Stomach (tissue), 9 donors: ENCODE results near the gene IGSF8. TPM values are rescaled to one million over a fixed set of nuclear protein-coding genes. Genes with fewer than 3 reads are reported as not detected.

Source experiments
- DNase-seq, 2 donors: peaks; one replicate each; pipeline versions ENCODE4 v3.0.0 to v3.0.0-alpha.2; 2013 to 2019
- H3K27ac ChIP-seq, 5 donors: fragments of 200-600 bp in 4 of 5; sonication (generic) in 4 of 5; one replicate each; pipeline ENCODE4 v1.5.1; 2013 to 2019; ENCODE audit warnings: mild to moderate bottlenecking in 1 of 5, moderate library complexity in 1 of 5
- H3K27me3 ChIP-seq, 3 donors: fragments of 200-600 bp; sonication (generic); one replicate each; pipeline ENCODE4 v1.5.1; 2017 to 2019; ENCODE audit warnings: mixed run types in 1 of 3
- H3K36me3 ChIP-seq, 4 donors: fragments of 200-600 bp; sonication (generic); 1 replicate in 3 of 4; 2 replicates in 1 of 4; pipeline ENCODE4 v1.5.1; 2016 to 2019
- H3K4me1 ChIP-seq, 4 donors: fragments of 200-600 bp; sonication (generic); one replicate each; pipeline ENCODE4 v1.5.1; 2016 to 2019
- H3K4me3 ChIP-seq, 4 donors: fragments of 200-600 bp; sonication (generic) in 3 of 4; one replicate each; pipeline ENCODE4 v1.5.1; 2016 to 2019; ENCODE audit warnings: mild to moderate bottlenecking in 1 of 4
- H3K9me3 ChIP-seq, 4 donors: fragments of 200-600 bp; sonication (generic); one replicate each; pipeline ENCODE4 v1.5.1; 2016 to 2019
- EP300 ChIP-seq: sonication (generic); formaldehyde crosslinking; IDR thresholded peaks from one replicate; pipeline ENCODE4 v1.6.1; 2017; ENCODE audit warnings: antibody characterized with exemption
- POLR2A ChIP-seq, 4 donors: fragments of 450-650 bp; IDR thresholded peaks; one replicate each; pipeline ENCODE4 v1.6.1; 2016; ENCODE audit warnings: antibody characterized with exemption in 4 of 4, control low read depth in 2 of 4, mild to moderate bottlenecking in 1 of 4, moderate library complexity in 1 of 4
- POLR2AphosphoS5 ChIP-seq, 3 donors: sonication (generic); formaldehyde crosslinking; IDR thresholded peaks; one replicate each; pipeline ENCODE4 v1.6.1; 2016; ENCODE audit warnings: antibody characterized with exemption in 3 of 3
- WGBS, 5 donors: extraction: QIAGEN DNeasy Blood & Tissue Kit in 3 of 5; methylation state at CpG; one replicate each; pipeline versions ENCODE4 v1.1.5 to v1.1.7; 2013 to 2018; 5-methylcytosine and 5-hydroxymethylcytosine counted together
- intact Hi-C: fragments of 100-400 bp; cut with DNase I; formaldehyde crosslinking; loops from one replicate; pipeline ENCODE4 v1.15.1; 2023; ENCODE audit warnings: low total_unique reads
- polyA plus RNA-seq, 3 donors: library from polyadenylated mRNA; stranded (reverse); fragments of 200-250 nt; gene quantifications; one replicate each; pipeline ENCODE4 v1.2.3, GENCODE V29; 2013
- total RNA-seq, 5 donors: library from RNA; depleted of rRNA; stranded (reverse); fragments of >200 nt; gene quantifications; one replicate each; pipeline versions ENCODE4 v1.1.0 to v1.2.3, GENCODE V29; 2014 to 2016
- TF ChIP-seq, protein P1 (sequence below), 7 experiments: fragments of 450-650 bp in 4 of 7; fragments of 200-600 bp in 3 of 7; sonication (generic) in 3 of 7; IDR thresholded peaks; one replicate each; pipeline ENCODE4 v1.5.1; 2016 to 2019; ENCODE audit warnings: antibody characterized with exemption in 7 of 7, control low read depth in 2 of 7, mild to moderate bottlenecking in 1 of 7
- donor health status: healthy with polysubstance abuse.
- donor health status: Bipolar disorder and iron deficiency.
- donor health status: healthy.

Gene IGSF8
- total and polyA plus RNA-seq, 8 donors, result 4.7 to 65.2 (median 14.8) TPM

DNA sequence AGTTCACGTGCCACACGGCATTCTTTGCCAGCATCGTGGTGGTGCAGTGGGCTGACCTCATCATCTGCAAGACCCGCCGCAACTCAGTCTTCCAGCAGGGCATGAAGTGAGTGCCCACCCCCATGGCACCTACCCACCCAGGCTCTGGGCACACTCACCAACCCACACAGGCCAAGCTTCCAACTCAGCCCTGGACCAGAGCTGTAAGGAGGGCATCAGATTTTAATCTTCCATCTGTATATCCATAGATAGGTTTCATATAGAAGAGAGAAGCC is 38.4 kb upstream of the IGSF8 start:
- Histone ChIP-seq H3K27ac (no peak overlapping the region), H3K36me3 (peaks cover 0 to 29% (median 9%) of the 10 kb centered on the region in 4 donors), H3K4me1 (peaks cover 0 to 10% (median 4%) of the 10 kb centered on the region in 4 donors), H3K4me3 (no peak overlapping the region), H3K27me3 (peaks cover 0 to 5% (median 0%) of the 10 kb centered on the region in 3 donors), H3K9me3 (no peaks in the 10 kb centered on the region)
- intact Hi-C loops, result no loop called here
- DNase-seq, result no peak
- WGBS, 5 donors, result 85 to 92% (median 88%) methylated on average over 5 of the region's 5 CpGs
- TF ChIP-seq POLR2A (IDR thresholded peaks at IDR 0.05) (no peak), POLR2AphosphoS5 (IDR thresholded peaks at IDR 0.05) (no peak), EP300 (no peak)
- TF ChIP-seq, protein P1, sequence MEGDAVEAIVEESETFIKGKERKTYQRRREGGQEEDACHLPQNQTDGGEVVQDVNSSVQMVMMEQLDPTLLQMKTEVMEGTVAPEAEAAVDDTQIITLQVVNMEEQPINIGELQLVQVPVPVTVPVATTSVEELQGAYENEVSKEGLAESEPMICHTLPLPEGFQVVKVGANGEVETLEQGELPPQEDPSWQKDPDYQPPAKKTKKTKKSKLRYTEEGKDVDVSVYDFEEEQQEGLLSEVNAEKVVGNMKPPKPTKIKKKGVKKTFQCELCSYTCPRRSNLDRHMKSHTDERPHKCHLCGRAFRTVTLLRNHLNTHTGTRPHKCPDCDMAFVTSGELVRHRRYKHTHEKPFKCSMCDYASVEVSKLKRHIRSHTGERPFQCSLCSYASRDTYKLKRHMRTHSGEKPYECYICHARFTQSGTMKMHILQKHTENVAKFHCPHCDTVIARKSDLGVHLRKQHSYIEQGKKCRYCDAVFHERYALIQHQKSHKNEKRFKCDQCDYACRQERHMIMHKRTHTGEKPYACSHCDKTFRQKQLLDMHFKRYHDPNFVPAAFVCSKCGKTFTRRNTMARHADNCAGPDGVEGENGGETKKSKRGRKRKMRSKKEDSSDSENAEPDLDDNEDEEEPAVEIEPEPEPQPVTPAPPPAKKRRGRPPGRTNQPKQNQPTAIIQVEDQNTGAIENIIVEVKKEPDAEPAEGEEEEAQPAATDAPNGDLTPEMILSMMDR (IDR thresholded peaks at IDR 0.05), result no peak

DNA sequence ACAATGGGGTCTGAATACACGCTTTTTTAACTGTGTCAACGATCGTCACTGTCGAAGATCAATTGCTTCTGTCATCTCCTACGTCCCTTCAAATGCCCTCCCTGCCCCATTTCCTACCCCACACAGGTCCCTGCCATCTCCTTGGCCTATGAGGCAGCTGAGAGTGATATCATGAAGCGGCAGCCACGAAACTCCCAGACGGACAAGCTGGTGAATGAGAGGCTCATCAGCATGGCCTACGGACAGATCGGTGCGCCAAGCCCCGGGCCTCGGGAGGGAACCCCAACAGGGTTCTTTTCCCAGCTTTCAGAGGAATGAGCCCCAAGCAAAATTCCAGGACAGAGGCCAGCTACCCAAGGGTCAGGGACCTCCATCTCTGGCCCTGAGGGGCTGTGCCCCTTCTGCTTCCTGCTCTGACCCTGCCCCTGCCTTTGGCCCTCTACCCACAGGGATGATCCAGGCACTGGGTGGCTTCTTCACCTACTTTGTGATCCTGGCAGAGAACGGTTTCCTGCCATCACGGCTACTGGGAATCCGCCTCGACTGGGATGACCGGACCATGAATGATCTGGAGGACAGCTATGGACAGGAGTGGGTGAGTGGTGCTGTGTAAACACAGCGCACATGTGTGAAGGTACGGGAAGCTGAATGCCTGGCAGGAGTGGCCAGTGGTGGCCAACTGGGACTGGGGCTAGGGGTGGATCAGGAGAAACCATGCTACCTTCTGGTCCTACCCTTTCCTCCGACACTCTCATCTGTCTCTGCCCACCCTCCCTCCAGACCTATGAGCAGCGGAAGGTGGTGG is 37.9 kb upstream of the IGSF8 start:
- H3K4me1 ChIP-seq, result peaks cover 0 to 15% (median 5%) of the 10 kb centered on the region in 4 donors
- H3K4me3 ChIP-seq, result no peak overlapping the region
- no peaks in the 10 kb centered on the region for H3K9me3 ChIP-seq
- WGBS, 5 donors, result 85 to 89% (median 87%) methylated on average over 20 to 22 of the region's 22 CpGs
- H3K36me3 ChIP-seq, result peaks cover 0 to 29% (median 9%) of the 10 kb centered on the region in 4 donors
- DNase-seq, result no peak
- no peak overlapping the region for H3K27ac ChIP-seq
- intact Hi-C loops, result no loop called here
- H3K27me3 ChIP-seq, result peaks cover 0 to 5% (median 0%) of the 10 kb centered on the region in 3 donors
- no peak for TF ChIP-seq POLR2A (IDR thresholded peaks at IDR 0.05)
- TF ChIP-seq POLR2AphosphoS5 (IDR thresholded peaks at IDR 0.05), result no peak
- no peak for TF ChIP-seq EP300
- TF ChIP-seq, protein P1 (IDR thresholded peaks at IDR 0.05), result no peak

DNA sequence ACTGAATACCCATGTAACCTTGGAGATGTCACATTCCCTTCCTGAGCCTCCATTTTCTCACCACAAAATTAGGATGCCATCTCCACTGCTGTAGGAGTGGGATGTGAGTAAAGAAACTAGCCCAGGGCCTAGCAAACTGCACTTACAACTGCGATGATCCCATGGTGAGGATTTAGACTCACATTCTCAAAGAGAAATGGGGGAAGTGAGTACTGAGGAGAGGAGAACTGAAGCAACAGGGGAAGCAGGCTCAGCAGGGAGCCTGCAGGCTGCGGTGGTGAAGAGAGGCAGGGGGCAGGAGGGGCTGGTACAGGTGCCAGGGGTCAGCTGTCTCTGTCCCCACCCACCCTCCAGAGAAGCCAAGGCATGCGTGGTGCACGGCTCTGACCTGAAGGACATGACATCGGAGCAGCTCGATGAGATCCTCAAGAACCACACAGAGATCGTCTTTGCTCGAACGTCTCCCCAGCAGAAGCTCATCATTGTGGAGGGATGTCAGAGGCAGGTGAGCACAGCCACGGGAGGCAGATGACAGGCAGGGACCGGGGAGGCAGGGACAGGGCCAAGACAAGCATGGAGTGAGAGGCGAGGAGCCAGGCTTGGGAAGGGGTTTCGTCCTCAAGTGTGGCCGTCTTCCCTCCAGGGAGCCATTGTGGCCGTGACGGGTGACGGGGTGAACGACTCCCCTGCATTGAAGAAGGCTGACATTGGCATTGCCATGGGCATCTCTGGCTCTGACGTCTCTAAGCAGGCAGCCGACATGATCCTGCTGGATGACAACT is 36.6 kb upstream of the IGSF8 start:
- Histone ChIP-seq H3K4me1 (peaks cover 0 to 25% (median 9%) of the 10 kb centered on the region in 4 donors), H3K9me3 (no peaks in the 10 kb centered on the region), H3K27me3 (no peaks in the 10 kb centered on the region), H3K4me3 (no peak overlapping the region), H3K27ac (no peak overlapping the region), H3K36me3 (peaks cover 0 to 36% (median 12%) of the 10 kb centered on the region in 4 donors)
- WGBS, 5 donors, result 78 to 87% (median 85%) methylated on average over 17 to 20 of the region's 20 CpGs
- DNase-seq, result no peak
- TF ChIP-seq EP300, result no peak
- TF ChIP-seq, protein P1 (IDR thresholded peaks at IDR 0.05), result no peak
- no peak for TF ChIP-seq POLR2AphosphoS5 (IDR thresholded peaks at IDR 0.05)
- TF ChIP-seq POLR2A (IDR thresholded peaks at IDR 0.05), result no peak
- intact Hi-C loops, result no loop called here

DNA sequence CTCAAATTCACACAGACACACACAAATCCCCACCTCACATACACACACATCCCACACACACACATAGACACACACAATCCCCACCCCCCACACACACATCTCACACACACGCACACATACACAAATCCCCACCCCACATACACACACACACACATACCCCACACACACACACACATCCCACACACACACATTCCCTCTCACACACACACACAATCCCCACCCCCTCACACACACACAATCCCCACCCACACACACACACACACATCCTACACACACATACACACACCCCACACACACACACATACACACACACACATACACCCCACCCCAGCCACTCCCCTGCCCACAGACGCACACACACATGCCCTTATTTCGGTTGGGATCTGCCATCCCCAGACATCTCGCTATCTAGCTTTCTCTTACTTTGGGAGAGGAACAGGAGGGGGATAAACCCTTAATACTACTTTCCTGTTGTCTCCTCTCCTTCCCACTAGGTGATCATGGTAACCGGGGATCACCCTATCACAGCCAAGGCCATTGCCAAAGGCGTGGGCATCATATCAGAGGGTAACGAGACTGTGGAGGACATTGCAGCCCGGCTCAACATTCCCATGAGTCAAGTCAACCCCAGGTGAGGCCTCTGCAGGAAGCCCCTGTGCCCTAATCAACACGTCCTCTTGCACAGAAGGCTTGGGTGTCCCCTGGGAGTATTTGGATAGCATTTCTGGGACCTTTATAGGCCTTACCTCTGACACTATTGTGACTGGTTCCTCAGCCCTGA is 35.8 kb upstream of the IGSF8 start:
- TF ChIP-seq EP300, result no peak
- no peak for TF ChIP-seq POLR2AphosphoS5 (IDR thresholded peaks at IDR 0.05)
- TF ChIP-seq, protein P1 (IDR thresholded peaks at IDR 0.05), result no peak
- TF ChIP-seq POLR2A (IDR thresholded peaks at IDR 0.05), result no peak
- Histone ChIP-seq H3K4me3 (no peak overlapping the region), H3K4me1 (peaks cover 0 to 25% (median 9%) of the 10 kb centered on the region in 4 donors), H3K27me3 (no peaks in the 10 kb centered on the region), H3K36me3 (peaks cover 0 to 40% (median 16%) of the 10 kb centered on the region in 4 donors), H3K27ac (no peak overlapping the region), H3K9me3 (no peaks in the 10 kb centered on the region)
- intact Hi-C loops, result no loop called here
- 75 to 82% (median 77%) methylated on average over 9 of the region's 9 CpGs for WGBS, 5 donors
- no peak for DNase-seq
